Subcutaneous abdominal adipose tissue (tissue), 5 donors: ENCODE data around the gene PIK3CD.

Source experiments
- H3K27ac ChIP-seq: one replicate; pipeline ENCODE4 v1.7.0; 2013; ENCODE audit warnings: low read depth, mild to moderate bottlenecking, inconsistent platforms, low read length, moderate library complexity
- H3K27me3 ChIP-seq, 5 donors: one replicate each; pipeline ENCODE4 v1.7.0; 2013; ENCODE audit warnings: low read length in 5 of 5, inconsistent platforms in 1 of 5; ENCODE audit not compliant: control insufficient read depth in 5 of 5, insufficient read depth in 4 of 5
- H3K36me3 ChIP-seq, 5 donors: one replicate each; pipeline ENCODE4 v1.7.0; 2013; ENCODE audit warnings: low read length in 5 of 5; ENCODE audit not compliant: control insufficient read depth in 5 of 5, insufficient read depth in 5 of 5
- H3K4me1 ChIP-seq, 5 donors: one replicate each; pipeline ENCODE4 v1.7.0; 2013; ENCODE audit warnings: low read length in 5 of 5, mild to moderate bottlenecking in 3 of 5, moderate library complexity in 1 of 5; ENCODE audit not compliant: control insufficient read depth in 5 of 5, insufficient read depth in 5 of 5
- H3K4me3 ChIP-seq, 5 donors: one replicate each; pipeline ENCODE4 v1.7.0; 2013; ENCODE audit warnings: low read length in 5 of 5, low read depth in 1 of 5
- H3K9ac ChIP-seq, 5 donors: one replicate each; pipeline ENCODE4 v1.7.0; 2013; ENCODE audit warnings: low read length in 5 of 5, mild to moderate bottlenecking in 4 of 5, moderate library complexity in 3 of 5
- H3K9me3 ChIP-seq, 5 donors: one replicate each; pipeline ENCODE4 v1.7.0; 2013; ENCODE audit warnings: low read length in 5 of 5; ENCODE audit not compliant: control insufficient read depth in 5 of 5
- donor health status: healthy.
- donor health status: healthy.
- donor health status: healthy.
- donor health status: healthy.
- donor health status: healthy.

The PIK3CD gene

GRCh38 chr1:9714257-9714718 lies 62.8 kb downstream of the PIK3CD start:
- Histone ChIP-seq H3K9ac (no peak overlapping the region), H3K36me3 (peaks cover 0 to 52% (median 22%) of the 10 kb centered on the region in 5 donors), H3K4me3 (no peak overlapping the region), H3K9me3 (no peaks in the 10 kb centered on the region), H3K27ac (no peak overlapping the region), H3K27me3 (no peaks in the 10 kb centered on the region), H3K4me1 (peaks cover 0 to 23% (median 8%) of the 10 kb centered on the region in 5 donors)

DNA sequence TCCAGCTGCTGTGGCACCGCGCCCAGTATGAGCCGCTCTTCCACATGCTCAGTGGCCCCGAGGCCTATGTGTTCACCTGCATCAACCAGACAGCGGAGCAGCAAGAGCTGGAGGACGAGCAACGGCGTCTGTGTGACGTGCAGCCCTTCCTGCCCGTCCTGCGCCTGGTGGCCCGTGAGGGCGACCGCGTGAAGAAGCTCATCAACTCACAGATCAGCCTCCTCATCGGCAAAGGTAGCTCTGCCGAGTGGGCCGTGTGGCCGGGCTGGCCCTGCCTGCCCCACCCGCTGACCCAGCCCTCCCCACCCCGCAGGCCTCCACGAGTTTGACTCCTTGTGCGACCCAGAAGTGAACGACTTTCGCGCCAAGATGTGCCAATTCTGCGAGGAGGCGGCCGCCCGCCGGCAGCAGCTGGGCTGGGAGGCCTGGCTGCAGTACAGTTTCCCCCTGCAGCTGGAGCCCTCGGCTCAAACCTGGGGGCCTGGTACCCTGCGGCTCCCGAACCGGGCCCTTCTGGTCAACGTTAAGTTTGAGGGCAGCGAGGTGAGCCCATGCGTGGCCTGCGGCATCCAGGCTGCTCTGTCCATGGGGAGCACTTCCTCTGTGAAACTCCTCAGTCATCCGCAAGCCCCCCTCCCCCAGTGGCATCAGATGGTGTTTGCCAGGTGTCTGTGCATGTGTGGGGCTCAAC lies 64.2 kb downstream of the PIK3CD start:
- no peaks in the 10 kb centered on the region for H3K9me3 ChIP-seq
- no peak overlapping the region for H3K9ac ChIP-seq
- H3K27me3 ChIP-seq: no peaks in the 10 kb centered on the region
- H3K4me3 ChIP-seq: no peak overlapping the region
- peaks cover 0 to 52% (median 18%) of the 10 kb centered on the region in 5 donors for H3K36me3 ChIP-seq
- peaks cover 0 to 23% (median 9%) of the 10 kb centered on the region in 5 donors for H3K4me1 ChIP-seq
- H3K27ac ChIP-seq: no peak overlapping the region

DNA sequence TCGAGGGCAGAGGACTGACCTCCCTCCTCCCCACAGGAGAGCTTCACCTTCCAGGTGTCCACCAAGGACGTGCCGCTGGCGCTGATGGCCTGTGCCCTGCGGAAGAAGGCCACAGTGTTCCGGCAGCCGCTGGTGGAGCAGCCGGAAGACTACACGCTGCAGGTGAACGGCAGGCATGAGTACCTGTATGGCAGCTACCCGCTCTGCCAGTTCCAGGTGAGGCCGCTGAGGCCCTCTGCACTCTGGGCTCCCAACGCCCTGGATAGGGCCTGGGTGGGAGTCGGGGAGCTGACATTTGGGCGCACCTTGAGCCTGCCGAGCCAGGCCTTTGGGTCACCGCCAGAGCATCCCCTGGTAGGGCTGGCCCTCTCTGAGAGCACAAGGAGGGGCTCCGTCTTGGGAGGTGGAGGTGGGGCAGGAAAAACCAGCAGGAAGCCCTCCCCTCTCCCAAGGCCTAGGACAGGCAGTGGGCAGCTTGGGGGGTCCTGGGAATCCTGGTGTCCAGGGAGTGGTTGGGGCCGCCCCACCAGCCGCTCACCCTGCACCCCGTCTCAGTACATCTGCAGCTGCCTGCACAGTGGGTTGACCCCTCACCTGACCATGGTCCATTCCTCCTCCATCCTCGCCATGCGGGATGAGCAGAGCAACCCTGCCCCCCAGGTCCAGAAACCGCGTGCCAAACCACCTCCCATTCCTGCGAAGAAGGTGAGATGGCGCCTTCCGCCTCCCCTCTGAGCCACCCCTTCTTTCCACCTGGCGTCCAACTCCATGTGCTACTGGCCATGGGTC lies 65.1 kb downstream of the PIK3CD start:
- H3K9me3 ChIP-seq: no peaks in the 10 kb centered on the region
- H3K4me3 ChIP-seq: peak overlapping the region in 1 of 5 donors; percentile 27
- H3K36me3 ChIP-seq: peaks cover 0 to 54% (median 15%) of the 10 kb centered on the region in 5 donors
- no peak overlapping the region for H3K27ac ChIP-seq
- no peaks in the 10 kb centered on the region for H3K27me3 ChIP-seq
- H3K4me1 ChIP-seq: peaks cover 0 to 23% (median 9%) of the 10 kb centered on the region in 5 donors
- H3K9ac ChIP-seq: no peak overlapping the region

DNA sequence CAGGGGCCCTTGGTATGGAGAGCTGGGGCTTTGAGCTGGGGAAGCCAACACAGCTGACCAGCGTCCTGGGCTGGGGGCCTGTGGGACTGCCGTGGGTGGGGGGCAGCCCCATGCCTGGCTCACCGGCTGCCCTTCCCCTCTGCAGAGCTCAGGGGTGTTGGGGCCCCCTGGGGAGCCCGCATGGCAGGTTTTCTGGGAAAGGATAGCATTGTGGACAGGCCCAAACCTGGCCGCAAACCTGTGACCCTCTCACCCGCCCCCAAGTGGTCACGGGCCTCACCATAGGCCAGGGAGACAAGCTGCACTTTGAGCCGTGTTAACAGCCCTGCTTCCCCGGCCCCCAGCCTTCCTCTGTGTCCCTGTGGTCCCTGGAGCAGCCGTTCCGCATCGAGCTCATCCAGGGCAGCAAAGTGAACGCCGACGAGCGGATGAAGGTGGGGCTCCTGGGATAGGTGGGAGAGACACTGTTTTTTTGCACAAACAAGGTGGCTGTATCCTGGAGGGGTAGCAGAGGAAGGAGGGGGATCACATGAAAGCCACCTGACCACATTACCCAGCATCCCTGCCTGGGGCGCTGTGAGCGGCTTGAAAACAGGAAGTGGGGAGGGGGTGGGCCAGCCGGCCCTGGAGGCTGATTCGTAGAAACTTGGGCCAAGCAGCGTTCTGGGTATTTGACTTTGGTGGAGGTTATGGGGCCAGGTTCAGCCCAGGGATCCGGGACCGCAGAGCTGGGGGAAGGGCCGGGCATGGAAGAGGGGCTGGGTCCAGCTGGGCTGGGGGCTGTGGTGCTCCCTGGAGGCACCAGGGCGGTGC lies 65.9 kb downstream of the PIK3CD start:
- no peaks in the 10 kb centered on the region for H3K9me3 ChIP-seq
- no peak overlapping the region for H3K27ac ChIP-seq
- no peak overlapping the region for H3K9ac ChIP-seq
- H3K4me1 ChIP-seq: peaks cover 0 to 23% (median 9%) of the 10 kb centered on the region in 5 donors
- H3K36me3 ChIP-seq: peaks cover 0 to 58% (median 21%) of the 10 kb centered on the region in 5 donors
- H3K4me3 ChIP-seq: peak overlapping the region in 3 of 5 donors; percentile 18 to 27 (median 22)
- no peaks in the 10 kb centered on the region for H3K27me3 ChIP-seq

DNA sequence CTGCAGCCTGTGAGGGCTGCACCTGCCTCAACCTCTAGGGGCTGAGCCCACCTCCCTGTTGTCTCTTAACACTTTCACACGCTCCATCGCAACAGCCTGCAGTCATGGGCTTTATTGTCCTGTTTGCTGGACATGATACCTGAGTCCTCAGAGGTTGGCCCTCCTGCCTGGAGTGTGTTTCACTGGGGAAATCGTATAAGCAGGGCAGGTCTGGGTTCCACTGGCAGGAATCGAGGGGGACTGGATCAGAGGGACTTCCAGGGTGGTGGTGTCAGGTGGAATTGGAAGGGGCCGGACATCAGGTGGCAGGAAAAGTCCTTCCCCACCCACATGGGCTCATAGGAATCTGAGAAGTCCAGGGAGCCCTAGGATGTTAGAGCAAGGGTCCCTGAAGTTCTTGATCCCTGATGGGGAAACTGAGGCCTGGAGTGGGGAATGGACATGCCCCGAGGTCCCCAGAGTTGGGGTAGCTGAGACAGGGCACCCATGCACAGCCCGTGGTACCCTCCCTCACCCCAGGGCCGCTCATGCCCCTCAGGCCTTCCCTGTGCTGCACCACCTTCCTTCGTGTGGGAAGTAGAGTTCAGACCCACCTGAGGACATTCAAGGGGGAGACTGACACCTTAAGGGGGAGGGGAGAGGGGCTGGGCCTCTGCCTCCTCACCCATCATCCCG lies 66.6 kb downstream of the PIK3CD start:
- Histone ChIP-seq H3K9ac (no peak overlapping the region), H3K27ac (no peak overlapping the region), H3K36me3 (peaks cover 0 to 65% (median 28%) of the 10 kb centered on the region in 5 donors), H3K27me3 (no peaks in the 10 kb centered on the region), H3K4me1 (peaks cover 0 to 23% (median 9%) of the 10 kb centered on the region in 5 donors), H3K4me3 (peak overlapping the region in 1 of 5 donors; percentile 22), H3K9me3 (peaks cover 0 to 6% (median 5%) of the 10 kb centered on the region in 5 donors)

DNA sequence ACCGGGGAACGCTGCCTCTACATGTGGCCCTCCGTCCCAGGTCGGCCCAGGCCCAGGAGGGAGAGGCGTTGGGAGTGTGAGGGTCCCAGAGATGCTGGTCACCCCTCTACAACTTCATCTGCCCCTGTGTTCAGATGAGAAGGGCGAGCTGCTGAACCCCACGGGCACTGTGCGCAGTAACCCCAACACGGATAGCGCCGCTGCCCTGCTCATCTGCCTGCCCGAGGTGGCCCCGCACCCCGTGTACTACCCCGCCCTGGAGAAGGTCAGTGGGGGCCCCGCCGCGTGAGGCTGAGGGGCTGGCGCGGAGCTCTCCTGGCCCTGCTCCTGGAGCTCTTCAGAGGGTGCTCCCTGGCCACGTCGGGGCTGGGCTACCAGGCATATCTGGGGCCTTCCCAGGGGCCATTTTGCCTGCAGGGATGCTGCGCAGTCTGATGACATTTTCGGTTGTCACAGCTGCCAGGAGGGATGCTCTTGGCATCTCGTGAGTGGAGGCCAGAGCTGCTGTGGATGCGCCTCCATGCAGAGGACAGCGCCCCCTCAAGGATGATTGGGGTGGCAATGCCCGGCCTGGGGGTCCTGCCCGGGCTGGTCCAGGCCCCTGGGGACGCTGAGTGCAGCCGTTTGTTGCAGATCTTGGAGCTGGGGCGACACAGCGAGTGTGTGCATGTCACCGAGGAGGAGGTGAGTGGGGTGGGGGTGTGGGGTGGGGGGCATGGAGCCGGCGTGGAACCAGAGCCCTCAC lies 68.6 kb downstream of the PIK3CD start:
- Histone ChIP-seq H3K9ac (no peak overlapping the region), H3K36me3 (peaks cover 0 to 79% (median 37%) of the 10 kb centered on the region in 5 donors), H3K9me3 (peaks cover 0 to 14% (median 10%) of the 10 kb centered on the region in 5 donors), H3K27ac (no peak overlapping the region), H3K27me3 (no peaks in the 10 kb centered on the region), H3K4me3 (no peak overlapping the region), H3K4me1 (peaks cover 0 to 23% (median 9%) of the 10 kb centered on the region in 5 donors)

GRCh38 chr1:9720785-9721605 lies 69.5 kb downstream of the PIK3CD start:
- H3K27me3 ChIP-seq: no peaks in the 10 kb centered on the region
- peaks cover 0 to 14% (median 10%) of the 10 kb centered on the region in 5 donors for H3K9me3 ChIP-seq
- no peak overlapping the region for H3K4me3 ChIP-seq
- H3K36me3 ChIP-seq: peaks cover 0 to 71% (median 35%) of the 10 kb centered on the region in 5 donors
- no peak overlapping the region for H3K27ac ChIP-seq
- H3K4me1 ChIP-seq: peaks cover 0 to 23% (median 9%) of the 10 kb centered on the region in 5 donors
- no peak overlapping the region for H3K9ac ChIP-seq

- Histone ChIP-seq H3K4me3 (no peak overlapping the region), H3K27ac (no peak overlapping the region), H3K27me3 (no peaks in the 10 kb centered on the region), H3K9me3 (peaks cover 0 to 14% (median 10%) of the 10 kb centered on the region in 5 donors), H3K36me3 (peaks cover 0 to 67% (median 27%) of the 10 kb centered on the region in 5 donors), H3K4me1 (peaks cover 0 to 22% (median 9%) of the 10 kb centered on the region in 5 donors), H3K9ac (no peak overlapping the region)
Observed at GRCh38 chr1:9721606-9722377, 70.3 kb downstream of the PIK3CD start.
